K562 (cell line): ENCODE data around the gene ZDHHC24. TPM values are rescaled to one million over a fixed set of nuclear protein-coding genes. Genes with fewer than 3 reads are reported as not detected.

Experiments
- ATF1 ChIP-seq, 2 experiments: fragments of 450-650 bp in 1 of 2; IDR thresholded peaks; 2 replicates each; pipeline ENCODE4 v1.6.1; 2016; ENCODE audit warnings: missing compliant biosample characterization in 1 of 2, missing genetic modification characterization in 1 of 2
- ERF ChIP-seq: fragments of 450-650 bp; formaldehyde crosslinking; IDR thresholded peaks from 2 replicates; pipeline ENCODE4 v1.4.0; 2020; ENCODE audit warnings: mild to moderate bottlenecking, mixed read lengths
- FIP1L1 ChIP-seq: fragments of 200-400 bp; formaldehyde crosslinking; IDR thresholded peaks from 2 replicates; pipeline ENCODE4 v1.6.1; 2018; ENCODE audit warnings: mild to moderate bottlenecking, low read depth, low read length; ENCODE audit not compliant: poor library complexity, severe bottlenecking
- KAT7 ChIP-seq: sonication (generic); formaldehyde crosslinking; IDR thresholded peaks from 2 replicates; pipeline ENCODE4 v1.8.0; 2022; ENCODE audit warnings: missing genetic modification reagents, mild to moderate bottlenecking, borderline replicate concordance
- MTA2 ChIP-seq: fragments of 450-650 bp; IDR thresholded peaks from 2 replicates; pipeline ENCODE4 v1.6.1; 2016; ENCODE audit warnings: low read depth
- PHF8 ChIP-seq: fragments of 200-600 bp; sonication (generic); IDR thresholded peaks from 2 replicates; pipeline ENCODE4 v1.6.1; 2012; ENCODE audit warnings: mixed run types, mild to moderate bottlenecking, inconsistent platforms, low read length, moderate library complexity, borderline replicate concordance
- RAD51 ChIP-seq: fragments of 450-650 bp; IDR thresholded peaks from 2 replicates; pipeline ENCODE4 v1.7.1; 2016; ENCODE audit warnings: low read depth, mild to moderate bottlenecking, borderline replicate concordance
- RBBP5 ChIP-seq: fragments of 200-600 bp; sonication (generic); IDR thresholded peaks from 2 replicates; pipeline ENCODE4 v1.6.1; 2012; ENCODE audit warnings: borderline replicate concordance, mild to moderate bottlenecking, low read length, control low read depth, inconsistent platforms; ENCODE audit not compliant: insufficient read depth, poor library complexity, severe bottlenecking
- RBM39 ChIP-seq: fragments of 200-400 bp; formaldehyde crosslinking; optimal IDR thresholded peaks from 2 replicates; pipeline ENCODE3; 2018; ENCODE audit warnings: low read depth, low read length
- RCOR1 ChIP-seq, 2 experiments: IDR thresholded peaks; 2 replicates each; pipeline ENCODE4 v1.6.1; 2012; ENCODE audit warnings: low read depth in 2 of 2, low read length in 2 of 2, borderline replicate concordance in 1 of 2, improper control_type of control experiment in 1 of 2
- SMARCA4 ChIP-seq: fragments of 450-650 bp; IDR thresholded peaks from 2 replicates; pipeline ENCODE4 v1.6.1; 2016
- STAG1 ChIP-seq: sonication (generic); formaldehyde crosslinking; IDR thresholded peaks from 2 replicates; pipeline ENCODE4 v1.5.0; 2020; ENCODE audit warnings: missing genetic modification reagents, borderline replicate concordance
- TAF15 ChIP-seq: fragments of 200-400 bp; formaldehyde crosslinking; IDR thresholded peaks from 2 replicates; pipeline ENCODE4 v1.6.1; 2017; ENCODE audit warnings: mild to moderate bottlenecking, low read depth, low read length, moderate library complexity
- TCF3 ChIP-seq: sonication (generic); formaldehyde crosslinking; IDR thresholded peaks from 2 replicates; pipeline ENCODE4 v1.4.0; 2020; ENCODE audit warnings: mild to moderate bottlenecking, missing genetic modification reagents
- ZBTB1 ChIP-seq: sonication (generic); formaldehyde crosslinking; IDR thresholded peaks from 2 replicates; pipeline ENCODE4 v1.8.1; 2023; ENCODE audit warnings: missing genetic modification reagents, low read depth, mild to moderate bottlenecking, borderline replicate concordance
- ZNF347 ChIP-seq: fragments of 450-650 bp; formaldehyde crosslinking; IDR thresholded peaks from 2 replicates; pipeline ENCODE4 v1.4.0; 2020; ENCODE audit warnings: low read depth, mild to moderate bottlenecking, moderate library complexity
- ZNF589 ChIP-seq: fragments of 200-800 bp; sonication (Bioruptor generic); IDR thresholded peaks from 2 replicates; pipeline ENCODE4 v1.6.1; 2016; ENCODE audit warnings: low read depth, missing genetic modification characterization, missing compliant biosample characterization
- polyA plus RNA-seq, 8 experiments: library from polyadenylated mRNA; depleted of rRNA in 4 of 8; stranded (reverse) in 5 of 8; unstranded in 3 of 8; fragments of >200 nt; fragmentation: Nextera tagmentation in 2 of 8; fragmentation: Illumina TruSeq in 1 of 8; extraction: Ambion mirVana in 2 of 8; extraction: Trizol in 1 of 8; gene quantifications; 2 replicates each; pipeline versions ENCODE4 v1.2.1 to v1.2.3, GENCODE V29; 2011 to 2014; ENCODE audit warnings: inconsistent platforms in 1 of 8, missing spikeins in 1 of 8
- total RNA-seq, 7 experiments: library from RNA; depleted of rRNA in 6 of 7; stranded (reverse); fragments of >200 nt in 6 of 7; fragmentation: Illumina TruSeq in 2 of 7; extraction: Trizol in 2 of 7; gene quantifications; 2 replicates each; pipeline versions ENCODE4 v1.2.1 to v1.2.3, GENCODE V29; 2011 to 2021; ENCODE audit warnings: low replicate concordance in 1 of 7
- TF ChIP-seq, protein P1 (sequence below), 3 experiments: fragments of 200-800 bp in 1 of 3; fragments of 250-450 bp in 1 of 3; fragments of 450-650 bp in 1 of 3; sonication (Bioruptor Pico) in 1 of 3; sonication (Bioruptor generic) in 1 of 3; formaldehyde crosslinking in 1 of 3; IDR thresholded peaks; 2 replicates each; pipeline versions ENCODE4 v1.6.1 to v1.8.0; 2016 to 2022; ENCODE audit warnings: mild to moderate bottlenecking in 2 of 3, missing genetic modification characterization in 2 of 3, missing compliant biosample characterization in 1 of 3, moderate library complexity in 1 of 3
- TF ChIP-seq, protein P2 (sequence below): fragments of 450-650 bp; IDR thresholded peaks from 2 replicates; pipeline ENCODE4 v1.7.0; 2016; ENCODE audit warnings: borderline replicate concordance
- TF ChIP-seq, protein P3 (sequence below): sonication (generic); formaldehyde crosslinking; IDR thresholded peaks from 2 replicates; pipeline ENCODE4 v1.8.0; 2022; ENCODE audit warnings: mild to moderate bottlenecking, missing genetic modification reagents

ZDHHC24 gene
- total and polyA plus RNA-seq, 9 of the 15 experiments (the other 6 are each of a cell fraction or from before 2014, with no cell fraction given) = 0.45 to 11.2 (median 2.7) TPM

DNA sequence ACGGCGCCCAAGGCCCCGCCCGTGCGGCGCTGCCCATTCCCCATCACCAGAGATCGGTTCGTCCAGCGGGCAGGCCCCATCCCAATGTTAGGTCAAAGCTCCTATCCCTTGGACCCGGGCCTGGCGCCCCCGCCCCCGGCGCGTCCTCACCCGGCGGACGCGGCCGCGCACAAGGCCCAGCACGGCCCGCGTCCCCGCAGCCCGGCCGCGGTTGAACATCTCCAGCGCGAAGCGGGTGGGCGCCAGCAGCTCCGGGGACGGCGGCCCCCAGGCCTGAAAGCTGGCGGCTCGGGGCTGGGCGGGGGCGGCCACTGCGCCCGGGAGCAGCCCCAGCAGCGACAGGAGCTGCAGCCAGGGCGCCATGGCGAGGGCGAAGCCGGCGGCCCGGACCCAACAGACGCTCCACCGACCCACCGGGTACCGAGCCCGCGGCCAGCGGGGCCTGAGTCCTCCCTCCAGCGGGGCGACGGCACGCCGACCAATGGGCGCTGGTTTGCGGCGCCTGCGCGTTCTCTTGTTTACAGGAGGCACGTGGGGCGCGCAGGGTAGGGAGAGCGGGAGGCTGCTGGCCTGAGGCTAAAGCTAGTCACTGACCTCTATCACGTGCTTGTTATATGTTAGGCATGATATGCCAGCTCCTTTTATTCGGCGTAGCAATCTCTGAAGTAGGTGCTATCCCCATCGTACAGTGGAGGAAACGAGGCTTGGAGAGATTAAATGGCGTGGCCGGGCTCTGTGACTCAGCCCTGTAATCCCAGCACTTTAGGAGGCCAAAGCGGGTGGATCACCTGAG is 22.5 kb upstream of the ZDHHC24 start, which contains the start of gene CTSF (continued):
- TF ChIP-seq, protein P1, sequence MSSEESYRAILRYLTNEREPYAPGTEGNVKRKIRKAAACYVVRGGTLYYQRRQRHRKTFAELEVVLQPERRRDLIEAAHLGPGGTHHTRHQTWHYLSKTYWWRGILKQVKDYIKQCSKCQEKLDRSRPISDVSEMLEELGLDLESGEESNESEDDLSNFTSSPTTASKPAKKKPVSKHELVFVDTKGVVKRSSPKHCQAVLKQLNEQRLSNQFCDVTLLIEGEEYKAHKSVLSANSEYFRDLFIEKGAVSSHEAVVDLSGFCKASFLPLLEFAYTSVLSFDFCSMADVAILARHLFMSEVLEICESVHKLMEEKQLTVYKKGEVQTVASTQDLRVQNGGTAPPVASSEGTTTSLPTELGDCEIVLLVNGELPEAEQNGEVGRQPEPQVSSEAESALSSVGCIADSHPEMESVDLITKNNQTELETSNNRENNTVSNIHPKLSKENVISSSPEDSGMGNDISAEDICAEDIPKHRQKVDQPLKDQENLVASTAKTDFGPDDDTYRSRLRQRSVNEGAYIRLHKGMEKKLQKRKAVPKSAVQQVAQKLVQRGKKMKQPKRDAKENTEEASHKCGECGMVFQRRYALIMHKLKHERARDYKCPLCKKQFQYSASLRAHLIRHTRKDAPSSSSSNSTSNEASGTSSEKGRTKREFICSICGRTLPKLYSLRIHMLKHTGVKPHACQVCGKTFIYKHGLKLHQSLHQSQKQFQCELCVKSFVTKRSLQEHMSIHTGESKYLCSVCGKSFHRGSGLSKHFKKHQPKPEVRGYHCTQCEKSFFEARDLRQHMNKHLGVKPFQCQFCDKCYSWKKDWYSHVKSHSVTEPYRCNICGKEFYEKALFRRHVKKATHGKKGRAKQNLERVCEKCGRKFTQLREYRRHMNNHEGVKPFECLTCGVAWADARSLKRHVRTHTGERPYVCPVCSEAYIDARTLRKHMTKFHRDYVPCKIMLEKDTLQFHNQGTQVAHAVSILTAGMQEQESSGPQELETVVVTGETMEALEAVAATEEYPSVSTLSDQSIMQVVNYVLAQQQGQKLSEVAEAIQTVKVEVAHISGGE (CRISPR knock-in tag; IDR thresholded peaks at IDR 0.05) = no peak
- TF ChIP-seq PHF8 = peak; percentile 69; the same call in 1 of the 2 replicates
- no peak for TF ChIP-seq ATF1 (CRISPR knock-in tag; IDR thresholded peaks at IDR 0.05)
- peak; percentile 36; the same call in 1 of the 2 replicates for TF ChIP-seq ATF1 (tag; IDR thresholded peaks at IDR 0.05)
- no peak for TF ChIP-seq SMARCA4
- 0 out of 2 replicates have a peak, but pooled peaks have one; percentile 55 for TF ChIP-seq KAT7 (CRISPR knock-in tag)
- peak; percentile 55 for TF ChIP-seq ERF (CRISPR knock-in tag)
- TF ChIP-seq, protein P2, sequence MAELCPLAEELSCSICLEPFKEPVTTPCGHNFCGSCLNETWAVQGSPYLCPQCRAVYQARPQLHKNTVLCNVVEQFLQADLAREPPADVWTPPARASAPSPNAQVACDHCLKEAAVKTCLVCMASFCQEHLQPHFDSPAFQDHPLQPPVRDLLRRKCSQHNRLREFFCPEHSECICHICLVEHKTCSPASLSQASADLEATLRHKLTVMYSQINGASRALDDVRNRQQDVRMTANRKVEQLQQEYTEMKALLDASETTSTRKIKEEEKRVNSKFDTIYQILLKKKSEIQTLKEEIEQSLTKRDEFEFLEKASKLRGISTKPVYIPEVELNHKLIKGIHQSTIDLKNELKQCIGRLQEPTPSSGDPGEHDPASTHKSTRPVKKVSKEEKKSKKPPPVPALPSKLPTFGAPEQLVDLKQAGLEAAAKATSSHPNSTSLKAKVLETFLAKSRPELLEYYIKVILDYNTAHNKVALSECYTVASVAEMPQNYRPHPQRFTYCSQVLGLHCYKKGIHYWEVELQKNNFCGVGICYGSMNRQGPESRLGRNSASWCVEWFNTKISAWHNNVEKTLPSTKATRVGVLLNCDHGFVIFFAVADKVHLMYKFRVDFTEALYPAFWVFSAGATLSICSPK = no peak
- TF ChIP-seq TCF3 (CRISPR knock-in tag) = 0 out of 2 replicates have a peak, but pooled peaks have one; percentile 17
- no peak for TF ChIP-seq MTA2
- no peak for TF ChIP-seq RBM39
- TF ChIP-seq ZBTB1 (CRISPR knock-in tag) = 0 out of 2 replicates have a peak, but pooled peaks have one; percentile 68
- TF ChIP-seq RAD51 = peak; percentile 81
- 0 out of 2 replicates have a peak, but pooled peaks have one; percentile 48 for TF ChIP-seq ZNF589 (CRISPR knock-in tag)
- TF ChIP-seq RBBP5 = no peak
- no peak for TF ChIP-seq FIP1L1
- TF ChIP-seq, protein P3, sequence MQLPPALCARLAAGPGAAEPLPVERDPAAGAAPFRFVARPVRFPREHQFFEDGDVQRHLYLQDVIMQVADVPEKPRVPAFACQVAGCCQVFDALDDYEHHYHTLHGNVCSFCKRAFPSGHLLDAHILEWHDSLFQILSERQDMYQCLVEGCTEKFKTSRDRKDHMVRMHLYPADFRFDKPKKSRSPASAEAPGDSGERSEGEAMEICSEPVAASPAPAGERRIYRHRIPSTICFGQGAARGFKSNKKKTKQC = peak; percentile 82
- TF ChIP-seq RCOR1 (IDR thresholded peaks at IDR 0.05; ENCODE audit: borderline replicate concordance in 1 of 2, low read depth in 2 of 2, low read length in 2 of 2) = no peak
- no peak for TF ChIP-seq ZNF347
- peak; percentile 45 for TF ChIP-seq STAG1
- TF ChIP-seq TAF15 = no peak
